GM11168 (cell line): Measurements from ENCODE around the gene FAM13A.
"Not testable (repeated sequence)": the region's sequence is repeated elsewhere in the genome, so short reads cannot be mapped to it uniquely, and the experiment has no call there.

ENCODE experiments used
- in situ Hi-C: fragments of 300-500 bp; cut with MboI; formaldehyde crosslinking; loops from one replicate; pipeline ENCODE4 v1.12.0; 2022; ENCODE audit warnings: low sequenced_read_pairs; ENCODE audit not compliant: unreplicated experiment

Gene FAM13A

DNA sequence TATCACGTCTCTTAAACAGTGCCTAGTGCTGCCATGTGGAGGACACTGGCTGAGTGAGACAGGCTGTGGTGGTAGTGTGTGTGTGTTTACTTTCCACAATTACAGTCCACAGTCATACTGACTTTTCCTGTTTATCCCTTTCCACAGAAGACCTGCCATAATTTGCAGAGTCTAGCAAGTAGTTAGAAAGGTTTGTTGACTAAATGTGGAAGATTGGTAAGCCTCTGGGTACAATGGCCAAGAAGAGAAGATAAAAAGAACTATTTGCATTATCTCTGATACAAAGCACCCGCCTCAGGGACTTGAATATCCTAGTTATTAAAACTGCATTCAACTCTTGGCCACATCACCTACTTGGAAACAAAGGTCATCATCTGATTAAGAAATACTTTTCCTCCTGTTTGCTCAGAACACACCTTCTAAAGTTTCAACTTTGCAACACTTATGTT lies 89.1 kb downstream of the FAM13A start:
- in situ Hi-C loops: no loop called here

DNA sequence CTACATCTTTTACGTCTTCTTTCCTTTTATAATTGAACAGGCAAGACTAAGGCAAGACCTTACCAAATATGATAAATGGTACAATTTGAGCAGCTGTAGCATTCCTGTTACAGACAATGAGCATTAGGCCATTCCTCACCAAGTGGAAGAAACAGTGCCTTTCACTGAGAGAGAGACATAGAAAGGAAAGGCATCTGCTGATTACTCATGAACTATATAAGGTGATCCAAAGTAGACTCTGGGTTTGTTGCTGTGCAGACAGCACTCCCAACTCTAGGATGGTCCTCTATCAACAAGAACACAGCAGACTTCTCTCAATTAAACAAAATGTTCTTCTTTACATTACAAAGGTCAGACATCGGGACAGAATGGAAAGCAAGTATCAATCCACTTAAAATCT lies 91.9 kb downstream of the FAM13A start:
- in situ Hi-C loops: no loop called here

DNA sequence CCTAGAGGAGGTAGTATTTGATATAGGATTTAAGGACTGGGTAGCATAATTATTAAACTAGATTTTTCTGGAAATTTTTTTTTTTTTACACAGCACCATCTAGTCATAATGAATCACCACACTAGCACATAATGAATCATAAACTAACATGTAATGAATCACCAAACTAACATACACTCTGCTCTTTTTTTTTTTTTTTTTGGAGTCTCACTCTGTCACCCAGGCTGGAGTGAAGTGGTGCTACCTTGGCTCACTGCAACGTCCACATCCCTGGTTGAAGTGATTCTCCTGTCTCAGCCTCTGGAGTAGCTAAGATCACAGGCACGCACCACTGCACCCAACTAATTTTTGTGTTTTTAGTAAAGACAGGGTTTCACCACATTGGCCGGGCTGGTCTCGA lies 92.5 kb downstream of the FAM13A start:
- in situ Hi-C loops: no loop called here

DNA sequence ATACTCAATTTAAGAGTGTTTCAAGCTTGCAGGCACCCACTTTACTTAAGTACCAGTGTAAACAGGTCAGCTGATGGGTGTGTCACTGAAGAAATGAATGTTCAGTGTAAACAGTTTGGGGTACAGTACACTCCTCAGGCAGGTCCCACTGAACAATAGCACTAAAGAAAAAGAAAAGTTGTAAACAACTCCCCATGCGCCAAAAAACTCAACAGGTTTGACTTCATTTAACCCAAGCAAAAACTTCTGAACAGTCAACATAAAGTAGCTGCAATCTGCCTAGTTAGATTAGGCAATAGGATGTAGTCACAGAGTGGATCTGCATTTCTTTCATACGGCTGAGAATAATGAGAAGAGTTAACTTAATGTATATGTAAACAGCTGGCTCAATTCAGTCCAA lies 93.2 kb downstream of the FAM13A start:
- in situ Hi-C loops: no loop called here

DNA sequence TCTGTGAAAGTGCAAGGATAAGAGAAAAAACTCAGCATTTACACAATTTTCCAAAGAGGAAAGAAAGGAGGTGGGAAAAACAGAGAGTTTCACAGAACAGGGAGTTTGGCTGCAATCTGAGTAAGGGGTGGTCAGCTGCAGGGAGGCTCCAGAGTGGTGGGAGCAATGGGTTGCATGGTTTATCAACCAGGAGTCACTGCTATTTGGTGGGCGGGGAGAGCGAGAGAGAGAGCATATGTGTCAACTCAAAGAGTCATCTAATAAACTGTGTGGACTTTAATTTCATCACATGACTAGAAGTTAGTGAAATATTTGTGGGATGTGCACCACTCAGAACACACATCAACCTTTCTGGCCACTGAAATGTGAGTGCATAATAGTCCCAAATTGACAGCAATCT lies 94.6 kb downstream of the FAM13A start:
- in situ Hi-C loops: no loop called here

DNA sequence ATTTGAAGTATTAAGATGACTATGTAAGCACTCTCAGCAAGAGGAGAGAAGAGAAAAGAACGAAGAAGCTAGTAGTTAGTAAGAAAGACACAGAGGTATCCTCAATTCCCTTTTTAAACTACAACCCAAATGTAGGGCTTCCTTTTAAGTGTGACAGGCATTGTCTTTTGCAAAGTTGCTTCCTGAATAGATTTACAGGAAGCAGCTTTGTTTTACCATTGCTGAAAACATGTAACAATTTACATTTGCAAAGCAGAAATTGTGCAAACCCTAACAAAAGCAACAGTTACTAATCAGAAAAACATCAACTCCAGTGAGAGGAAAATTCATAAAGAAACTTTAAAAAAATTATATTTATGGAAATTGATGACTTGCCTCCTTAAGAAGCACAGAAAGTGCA lies 96.4 kb downstream of the FAM13A start:
- in situ Hi-C loops: no loop called here

DNA sequence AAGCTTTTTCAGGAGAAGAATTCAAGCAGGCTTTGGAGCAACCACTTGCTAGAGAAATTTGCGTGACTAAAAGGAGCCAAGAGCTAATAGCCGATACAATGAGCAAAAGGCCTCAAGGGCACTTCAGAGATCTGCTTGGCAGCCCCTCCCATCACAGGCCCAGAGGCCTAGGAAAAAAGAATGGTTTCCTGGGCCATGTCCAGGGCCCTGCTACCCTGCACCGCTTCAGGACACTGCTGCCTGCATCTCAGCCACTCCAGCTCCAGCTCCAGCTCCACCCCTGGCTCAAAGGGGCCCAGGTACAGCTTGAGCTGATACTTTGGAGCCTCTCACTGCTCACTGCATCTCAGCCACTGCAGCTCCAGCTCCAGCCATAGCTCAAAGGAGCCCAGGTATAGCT lies 98.9 kb downstream of the FAM13A start:
- in situ Hi-C loops: no loop called here

DNA sequence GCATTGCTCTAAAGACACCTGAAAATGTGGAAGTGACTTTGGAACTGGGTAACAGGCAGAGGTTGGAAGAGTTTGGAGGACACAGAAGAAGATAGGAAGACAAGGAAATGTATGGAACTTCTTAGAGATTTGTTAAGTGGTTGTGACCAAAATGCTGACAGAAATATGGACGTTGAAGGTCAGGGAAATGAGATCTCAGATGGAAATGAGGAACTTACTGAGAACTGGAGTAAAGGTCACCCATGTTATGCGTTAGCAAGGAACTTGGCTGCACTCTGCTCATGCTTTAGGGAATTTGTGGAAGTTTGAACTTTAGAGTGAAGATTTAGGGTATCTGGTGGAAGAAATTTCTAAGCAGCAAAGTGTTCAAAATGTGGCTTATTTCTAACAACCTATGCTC lies 99.4 kb downstream of the FAM13A start:
- in situ Hi-C loops: no loop called here

DNA sequence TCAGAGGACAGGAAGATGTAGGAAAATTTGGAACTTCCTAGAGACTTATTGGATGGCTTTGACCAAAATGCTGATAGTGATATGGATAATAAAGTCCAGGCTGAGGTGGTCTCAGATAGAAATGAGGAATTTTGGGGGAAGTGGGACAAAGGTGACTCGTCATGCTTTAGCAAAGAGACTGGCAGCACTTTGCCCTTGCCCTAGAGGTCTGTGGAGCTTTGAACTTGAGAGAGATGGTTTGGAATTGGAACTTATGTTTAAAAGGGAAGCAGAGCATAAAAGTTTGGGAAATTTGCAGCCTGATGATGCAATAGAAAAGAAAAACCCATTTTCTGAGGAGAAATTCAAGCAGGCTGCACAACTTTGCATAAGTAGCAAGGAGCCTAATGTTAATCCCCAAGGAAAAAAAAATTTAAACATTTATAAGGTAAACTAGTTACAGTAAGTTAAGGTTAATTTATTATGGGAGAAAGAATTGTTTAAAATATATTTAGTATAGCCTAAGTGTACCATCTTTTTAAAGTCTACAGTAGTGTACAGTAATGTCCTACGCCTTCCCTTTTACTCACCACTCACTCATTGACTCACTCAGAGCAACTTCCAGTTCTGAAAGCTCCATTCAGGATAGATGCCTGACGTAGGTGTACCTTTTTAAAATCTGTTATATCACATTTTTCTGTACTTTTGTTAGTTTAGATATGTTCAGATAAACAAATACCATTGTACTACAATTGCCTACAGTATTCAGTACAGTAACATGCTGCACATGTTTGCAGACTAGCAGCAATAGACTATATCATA lies 101.2 kb downstream of the FAM13A start:
- in situ Hi-C loops: no loop called here

DNA sequence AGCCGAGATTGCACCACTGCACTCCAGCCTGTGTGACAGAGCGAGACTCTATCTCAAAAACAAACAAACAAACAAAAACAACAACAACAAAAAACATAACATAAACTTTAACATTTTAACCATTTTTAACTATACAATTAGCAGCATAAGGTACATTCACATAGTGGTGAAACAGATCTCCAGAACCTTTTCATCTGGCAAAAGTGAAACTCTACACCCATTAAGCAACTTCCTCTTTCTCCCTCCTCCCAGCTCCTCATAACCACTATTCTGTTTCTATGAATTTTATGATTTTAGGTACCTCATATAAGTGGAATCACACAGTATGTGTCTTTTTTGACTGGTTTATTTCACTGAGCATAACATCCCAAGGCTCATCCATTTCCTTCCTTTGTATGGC lies 103.6 kb downstream of the FAM13A start:
- in situ Hi-C loops: no loop called here

DNA sequence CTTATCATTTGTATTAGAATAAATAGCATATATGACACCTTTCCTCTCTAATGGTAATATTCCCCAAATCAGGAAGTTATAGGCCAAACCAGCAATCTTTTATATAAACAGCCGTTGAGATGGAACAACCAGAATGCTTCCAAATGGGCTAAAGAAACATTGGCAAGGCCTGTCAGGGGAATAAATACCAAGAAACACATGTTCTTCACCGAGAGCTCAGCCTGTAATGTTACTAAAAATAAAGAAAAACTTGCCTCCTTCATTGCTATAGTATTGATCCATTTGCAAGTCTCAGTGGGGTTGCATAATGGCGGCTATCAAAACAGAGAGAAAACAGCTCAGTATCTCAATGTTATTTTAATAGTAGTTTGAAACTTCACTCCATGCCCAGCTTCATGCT lies 104.9 kb downstream of the FAM13A start:
- in situ Hi-C loops: no loop called here

DNA sequence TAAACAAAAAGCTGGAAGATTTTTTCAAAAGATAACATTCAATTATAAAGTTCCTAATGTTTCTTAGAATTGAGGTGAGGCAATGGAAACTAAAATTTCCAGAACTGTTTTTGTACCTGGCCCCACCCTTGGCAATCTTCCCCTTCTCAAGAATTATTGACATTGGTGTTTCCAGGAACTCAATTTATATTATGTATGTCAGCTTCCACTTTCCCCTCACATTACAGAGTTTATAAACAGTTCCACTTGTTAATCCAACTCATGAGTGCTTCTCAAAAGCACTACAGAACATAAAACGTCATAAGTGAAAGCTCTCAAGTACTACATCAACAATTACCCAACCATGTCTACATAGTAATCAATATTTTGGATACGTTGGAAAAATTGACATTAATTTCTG lies 107.4 kb downstream of the FAM13A start:
- in situ Hi-C loops: no loop called here

DNA sequence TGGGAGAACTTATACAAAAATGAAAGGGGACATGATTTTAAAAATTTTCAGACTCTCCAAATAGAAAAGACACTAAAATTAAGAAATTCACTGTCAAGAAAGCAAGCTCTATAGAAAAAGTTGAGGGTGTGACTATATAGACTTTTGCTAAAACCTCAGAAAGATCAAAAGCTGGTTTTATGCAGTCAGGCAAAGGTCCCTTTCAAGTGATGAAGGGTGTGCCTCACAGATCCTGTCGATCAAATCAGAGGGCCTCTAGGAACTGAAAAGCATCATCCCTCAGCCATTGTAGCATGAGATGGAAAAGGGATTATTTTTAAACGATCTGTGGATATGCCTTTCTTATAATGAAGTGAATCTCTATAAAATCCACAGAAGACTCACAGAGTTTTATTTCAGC lies 116.5 kb downstream of the FAM13A start:
- in situ Hi-C loops: no loop called here

DNA sequence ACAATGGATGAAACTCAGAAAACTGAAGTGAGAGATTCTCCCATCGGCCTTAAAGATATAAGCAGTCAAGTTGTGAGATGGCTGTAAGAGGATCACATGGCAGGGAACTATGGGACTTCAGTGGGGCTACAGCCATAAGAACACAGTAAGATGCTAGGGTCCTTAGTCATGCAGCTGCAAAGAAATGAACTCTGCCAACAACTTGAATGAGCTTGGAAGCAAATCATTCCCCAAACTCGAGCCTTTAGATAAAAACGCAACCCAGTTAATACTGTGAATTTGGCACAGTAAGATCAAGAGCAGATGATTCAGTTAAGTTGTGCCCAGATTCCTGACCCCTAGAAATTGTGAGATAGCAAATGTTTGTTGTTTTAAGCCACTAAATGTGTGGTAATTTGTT lies 117.3 kb downstream of the FAM13A start:
- in situ Hi-C loops: no loop called here

DNA sequence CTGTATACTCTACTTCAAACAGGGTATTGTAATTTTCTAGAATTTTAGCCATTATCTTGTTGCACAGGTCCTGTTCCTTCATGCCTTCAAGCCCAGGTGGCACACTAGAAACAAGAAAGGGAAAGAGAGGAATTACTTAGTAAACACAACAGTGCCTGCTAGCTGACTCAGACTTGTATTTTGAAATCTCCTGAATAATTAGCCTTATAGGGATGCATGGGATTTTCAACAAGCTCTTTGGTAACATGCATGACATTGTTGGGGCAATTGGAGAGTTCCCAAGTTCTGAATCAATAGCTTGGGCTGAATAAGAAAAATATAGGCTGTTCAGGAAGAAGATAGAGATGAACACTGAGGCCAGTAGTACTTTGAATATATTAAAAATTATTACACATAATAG lies 118.8 kb downstream of the FAM13A start:
- in situ Hi-C loops: no loop called here

DNA sequence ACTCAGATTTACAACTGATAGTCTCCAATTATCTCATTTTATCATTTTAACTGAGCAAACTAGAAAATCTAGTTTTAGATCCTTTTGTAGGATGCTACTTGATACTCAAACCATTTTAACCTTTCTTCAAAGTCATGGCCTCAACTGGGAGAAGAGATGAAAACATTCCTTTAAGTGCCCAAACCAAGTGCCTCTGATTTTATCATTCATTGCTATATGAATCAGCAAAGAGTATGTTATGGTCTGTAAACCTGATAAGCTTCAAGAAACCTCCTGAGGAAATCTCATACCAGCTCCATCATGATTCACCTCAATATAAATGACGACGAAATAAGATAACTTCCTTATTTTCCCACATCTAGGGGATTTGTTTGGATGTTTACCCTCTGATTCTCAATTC lies 119.9 kb downstream of the FAM13A start:
- in situ Hi-C loops: no loop called here

DNA sequence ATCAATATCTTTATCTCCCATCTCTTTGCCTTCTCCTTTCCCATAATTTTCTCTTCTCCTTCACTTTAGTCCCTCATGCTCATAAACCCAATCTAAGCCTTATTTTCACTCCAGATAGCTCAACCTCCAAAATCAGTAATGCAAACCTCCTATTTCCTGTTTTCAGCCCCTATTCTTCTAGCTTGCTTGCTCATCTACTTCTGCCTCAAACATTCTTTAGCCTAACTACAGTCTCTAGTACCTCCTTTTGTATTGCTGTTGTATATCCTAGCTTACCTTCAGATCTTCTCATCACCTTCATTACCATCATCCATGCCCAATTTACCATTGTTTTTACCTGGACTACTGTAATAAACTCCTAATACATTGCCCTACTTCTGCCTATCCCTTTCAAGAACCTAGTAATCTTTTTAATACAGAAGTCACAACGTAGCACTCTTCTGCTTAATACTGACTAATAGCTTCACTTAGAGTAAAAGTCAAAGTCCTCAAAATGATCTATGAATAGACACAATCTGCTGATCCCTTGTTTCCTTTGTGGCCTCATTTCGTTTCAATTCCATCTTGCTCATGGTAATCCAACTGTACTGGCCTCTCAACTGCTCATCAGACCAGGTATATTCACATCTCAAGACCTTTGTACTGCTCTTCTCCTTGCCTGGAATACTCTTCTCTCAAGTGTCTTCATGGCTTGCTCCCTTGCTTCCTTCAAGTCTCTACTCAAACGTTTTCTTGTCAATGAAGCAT lies 123.4 kb downstream of the FAM13A start:
- in situ Hi-C loops: no loop called here

DNA sequence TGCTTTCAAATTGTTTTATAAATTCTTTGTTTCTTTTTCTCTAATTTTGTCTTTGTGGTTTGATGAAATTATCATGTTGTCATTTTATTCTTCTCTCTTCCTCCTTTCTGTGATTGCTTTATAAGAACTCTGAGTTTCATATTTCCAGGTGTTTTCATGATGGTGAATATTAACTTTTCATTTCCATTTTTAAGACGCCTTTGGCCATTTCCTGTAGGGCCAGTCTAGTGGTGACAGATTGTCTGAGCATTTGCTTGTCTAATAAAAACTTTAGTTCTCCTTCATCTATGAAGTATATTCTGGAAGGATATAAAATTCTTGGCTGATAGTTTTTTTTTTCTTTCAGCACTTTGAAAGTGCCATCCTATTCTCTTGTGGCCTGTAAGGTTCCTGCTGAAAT lies 128.1 kb downstream of the FAM13A start:
- in situ Hi-C loops: no loop called here

DNA sequence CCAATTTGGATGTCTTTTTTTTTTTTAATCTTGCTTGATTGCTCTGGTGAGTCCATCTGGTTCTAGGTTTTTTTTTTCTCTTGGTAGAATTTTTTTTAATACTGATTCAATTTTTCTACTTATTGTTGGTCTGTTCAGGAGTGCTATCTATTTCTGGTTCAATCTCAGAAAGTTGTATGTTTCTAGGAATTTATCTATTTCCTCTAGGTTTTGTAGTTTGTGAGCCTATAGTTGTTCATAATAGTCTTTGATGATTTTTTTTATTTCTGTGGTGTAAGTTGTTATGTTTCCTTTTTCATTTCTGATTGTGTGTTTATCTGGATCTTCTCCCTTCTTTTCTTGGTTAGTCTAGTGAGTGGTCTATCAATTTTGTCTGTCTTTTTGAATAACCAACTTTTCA lies 129.6 kb downstream of the FAM13A start:
- in situ Hi-C loops: no loop called here

DNA sequence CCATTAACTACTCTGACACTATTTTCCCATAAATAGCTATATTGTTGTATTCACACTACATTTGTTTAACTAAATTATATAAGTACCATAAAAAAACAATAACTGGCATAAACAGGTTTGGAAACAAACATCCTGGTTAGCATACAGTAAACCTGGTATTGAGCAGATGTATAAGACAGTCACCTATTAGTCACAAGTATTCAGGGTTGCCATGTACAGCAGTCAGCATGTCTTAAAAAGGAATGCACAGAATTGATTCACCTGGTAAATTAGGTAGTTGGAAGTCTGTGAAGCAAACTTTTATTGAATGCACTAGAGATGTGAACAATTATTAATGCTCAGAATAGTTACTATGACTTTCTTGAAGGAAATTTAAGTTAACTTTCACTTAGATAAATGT lies 137.9 kb downstream of the FAM13A start:
- in situ Hi-C loops: no loop called here

DNA sequence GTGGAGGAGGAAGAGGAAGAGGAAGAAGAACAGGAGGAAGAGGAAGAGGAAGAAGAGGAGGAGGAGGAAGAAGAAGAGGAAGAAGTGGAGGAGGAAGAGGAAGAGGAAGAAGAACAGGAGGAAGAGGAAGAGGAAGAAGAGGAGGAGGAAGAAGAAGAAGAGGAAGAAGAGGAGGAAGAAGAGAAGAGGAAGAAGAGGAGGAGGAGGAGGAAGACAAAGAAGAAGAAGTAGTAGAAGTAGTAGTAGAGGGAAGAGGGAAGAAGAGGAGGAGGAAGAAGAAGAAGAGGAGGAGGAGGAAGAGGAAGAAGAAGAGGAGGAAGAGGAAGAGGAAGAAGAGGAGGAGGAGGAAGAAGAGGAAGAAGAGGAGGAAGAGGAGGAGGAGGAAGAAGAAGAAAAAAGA lies 143.8 kb downstream of the FAM13A start:
- in situ Hi-C loops: not testable (repeated sequence)
